Sigmoid colon (tissue), 7 donors: ENCODE data around the gene TPST1. TPM values are rescaled to one million over a fixed set of nuclear protein-coding genes. Genes with fewer than 3 reads are reported as not detected.

Experiments
- DNase-seq: peaks from one replicate; pipeline ENCODE4 v3.0.0-alpha.2; 2019
- H3K27ac ChIP-seq, 4 donors: fragments of 200-600 bp; sonication (generic); one replicate each; pipeline ENCODE4 v1.5.1; 2016 to 2019; ENCODE audit warnings: mild to moderate bottlenecking in 1 of 4
- H3K27me3 ChIP-seq, 3 donors: fragments of 200-600 bp; sonication (generic); one replicate each; pipeline ENCODE4 v1.5.1; 2019; ENCODE audit warnings: mild to moderate bottlenecking in 1 of 3
- H3K36me3 ChIP-seq, 4 donors: fragments of 200-600 bp; sonication (generic); one replicate each; pipeline ENCODE4 v1.5.1; 2016 to 2019
- H3K4me1 ChIP-seq, 4 donors: fragments of 200-600 bp; sonication (generic); one replicate each; pipeline ENCODE4 v1.5.1; 2017 to 2019
- H3K4me3 ChIP-seq, 4 donors: fragments of 200-600 bp; sonication (generic); one replicate each; pipeline ENCODE4 v1.5.1; 2017 to 2019; ENCODE audit warnings: mild to moderate bottlenecking in 2 of 4, moderate library complexity in 1 of 4
- H3K9me3 ChIP-seq, 4 donors: fragments of 200-600 bp in 3 of 4; sonication (generic) in 3 of 4; one replicate each; pipeline versions ENCODE4 v1.5.1 to v1.6.1; 2013 to 2019
- CTCF ChIP-seq, 4 experiments: fragments of 450-650 bp in 3 of 4; fragments of 200-600 bp in 1 of 4; IDR thresholded peaks; one replicate each; pipeline ENCODE4 v1.5.1; 2016 to 2019; ENCODE audit warnings: antibody characterized with exemption in 4 of 4, mild to moderate bottlenecking in 3 of 4, moderate library complexity in 2 of 4
- EP300 ChIP-seq, 4 donors: sonication (generic); formaldehyde crosslinking; IDR thresholded peaks; one replicate each; pipeline ENCODE4 v1.6.1; 2017; ENCODE audit warnings: antibody characterized with exemption in 4 of 4
- POLR2A ChIP-seq, 2 donors: fragments of 450-650 bp; IDR thresholded peaks; one replicate each; pipeline ENCODE4 v1.6.1; 2016; ENCODE audit warnings: antibody characterized with exemption in 2 of 2, mild to moderate bottlenecking in 2 of 2, moderate library complexity in 2 of 2
- POLR2AphosphoS5 ChIP-seq, 4 donors: sonication (generic); formaldehyde crosslinking; IDR thresholded peaks; one replicate each; pipeline ENCODE4 v1.6.1; 2017; ENCODE audit warnings: antibody characterized with exemption in 4 of 4
- WGBS, 2 donors: extraction: QIAGEN DNeasy Blood & Tissue Kit; methylation state at CpG; one replicate each; pipeline ENCODE4 v1.1.7; 2013; 5-methylcytosine and 5-hydroxymethylcytosine counted together
- intact Hi-C: fragments of 100-400 bp; cut with DNase I; formaldehyde crosslinking; loops from one replicate; pipeline ENCODE4 v1.15.1; 2023
- polyA plus RNA-seq, 3 donors: library from polyadenylated mRNA; stranded (reverse); fragments of 200-250 nt; gene quantifications; one replicate each; pipeline ENCODE4 v1.2.3, GENCODE V29; 2013
- total RNA-seq, 4 donors: library from RNA; depleted of rRNA; stranded (reverse); fragments of >200 nt; gene quantifications; one replicate each; pipeline ENCODE4 v1.1.0, GENCODE V29; 2016
- donor health status: healthy with polysubstance abuse.
- donor health status: Bipolar disorder and iron deficiency.
- donor health status: healthy.

Gene TPST1
- total and polyA plus RNA-seq, 7 donors = 0.92 to 31.3 (median 21.0) TPM

- peak in 3 of 4 donors; percentile 35 to 59 (median 36) for TF ChIP-seq POLR2AphosphoS5 (IDR thresholded peaks at IDR 0.05)
- no peak for TF ChIP-seq EP300 (IDR thresholded peaks at IDR 0.05)
- intact Hi-C loops = no loop called here
- H3K4me1 ChIP-seq = no peaks in the 10 kb centered on the region
- WGBS, 2 donors = 36 to 46% methylated on average over 1 of the region's 1 CpG
- DNase-seq = peak; percentile 82
- no peaks in the 10 kb centered on the region for H3K36me3 ChIP-seq
- H3K4me3 ChIP-seq = no peak overlapping the region
- H3K9me3 ChIP-seq = no peaks in the 10 kb centered on the region
- H3K27ac ChIP-seq = no peak overlapping the region
- H3K27me3 ChIP-seq = no peaks in the 10 kb centered on the region
Observed at GRCh38 chr7:66187905-66188304, 17.2 kb upstream of the TPST1 start.

GRCh38 chr7:66188645-66189044, 16.5 kb upstream of the TPST1 start:
- no peak for TF ChIP-seq CTCF (IDR thresholded peaks at IDR 0.05)
- TF ChIP-seq POLR2A (IDR thresholded peaks at IDR 0.05) = no peak
- TF ChIP-seq POLR2AphosphoS5 (IDR thresholded peaks at IDR 0.05) = no peak
- no peak for TF ChIP-seq EP300 (IDR thresholded peaks at IDR 0.05)
- WGBS, 2 donors = 93 to 97% methylated on average over 2 of the region's 2 CpGs

GRCh38 chr7:66189695-66190503, 15.2 kb upstream of the TPST1 start:
- no peak for DNase-seq
- Histone ChIP-seq H3K4me3 (no peak overlapping the region), H3K9me3 (no peaks in the 10 kb centered on the region), H3K27ac (no peak overlapping the region), H3K4me1 (no peaks in the 10 kb centered on the region), H3K27me3 (no peaks in the 10 kb centered on the region), H3K36me3 (no peaks in the 10 kb centered on the region)
- intact Hi-C loops = no loop called here
- WGBS, 2 donors = 90 to 91% methylated on average over 7 of the region's 7 CpGs
- TF ChIP-seq POLR2A (IDR thresholded peaks at IDR 0.05) (no peak), CTCF (IDR thresholded peaks at IDR 0.05) (no peak), EP300 (IDR thresholded peaks at IDR 0.05) (no peak), POLR2AphosphoS5 (IDR thresholded peaks at IDR 0.05) (no peak)

More at GRCh38 chr7:66188645-66189044, 16.5 kb upstream of the TPST1 start:
- Histone ChIP-seq H3K27ac (no peak overlapping the region), H3K4me1 (no peaks in the 10 kb centered on the region), H3K27me3 (no peaks in the 10 kb centered on the region), H3K36me3 (no peaks in the 10 kb centered on the region), H3K9me3 (no peaks in the 10 kb centered on the region), H3K4me3 (no peak overlapping the region)
- no peak for DNase-seq
- intact Hi-C loops = no loop called here

- H3K36me3 ChIP-seq = no peaks in the 10 kb centered on the region
- H3K27ac ChIP-seq = no peak overlapping the region
- no peak overlapping the region for H3K4me3 ChIP-seq
- TF ChIP-seq CTCF (IDR thresholded peaks at IDR 0.05) (no peak), EP300 (IDR thresholded peaks at IDR 0.05) (no peak), POLR2A (IDR thresholded peaks at IDR 0.05) (no peak), POLR2AphosphoS5 (IDR thresholded peaks at IDR 0.05) (no peak)
- intact Hi-C loops = no loop called here
- H3K4me1 ChIP-seq = no peaks in the 10 kb centered on the region
- no peak for DNase-seq
- H3K9me3 ChIP-seq = no peaks in the 10 kb centered on the region
- H3K27me3 ChIP-seq = no peaks in the 10 kb centered on the region
- 40 to 75% methylated on average over 5 of the region's 5 CpGs for WGBS, 2 donors
Observed at GRCh38 chr7:66190504-66190857, 14.7 kb upstream of the TPST1 start.

- WGBS, 2 donors = 75 to 76% methylated on average over 6 of the region's 6 CpGs
- no peak for DNase-seq
- intact Hi-C loops = no loop called here
- TF ChIP-seq CTCF (IDR thresholded peaks at IDR 0.05) (no peak), EP300 (IDR thresholded peaks at IDR 0.05) (no peak), POLR2A (IDR thresholded peaks at IDR 0.05) (no peak), POLR2AphosphoS5 (IDR thresholded peaks at IDR 0.05) (no peak)
- no peak overlapping the region for H3K4me3 ChIP-seq
- no peaks in the 10 kb centered on the region for H3K36me3 ChIP-seq
- no peaks in the 10 kb centered on the region for H3K27me3 ChIP-seq
- no peaks in the 10 kb centered on the region for H3K4me1 ChIP-seq
- no peaks in the 10 kb centered on the region for H3K9me3 ChIP-seq
- H3K27ac ChIP-seq = no peak overlapping the region
Observed at GRCh38 chr7:66193146-66193725, 11.9 kb upstream of the TPST1 start.
